Measurements from ENCODE around the gene GIT1.

GIT1 gene

DNA sequence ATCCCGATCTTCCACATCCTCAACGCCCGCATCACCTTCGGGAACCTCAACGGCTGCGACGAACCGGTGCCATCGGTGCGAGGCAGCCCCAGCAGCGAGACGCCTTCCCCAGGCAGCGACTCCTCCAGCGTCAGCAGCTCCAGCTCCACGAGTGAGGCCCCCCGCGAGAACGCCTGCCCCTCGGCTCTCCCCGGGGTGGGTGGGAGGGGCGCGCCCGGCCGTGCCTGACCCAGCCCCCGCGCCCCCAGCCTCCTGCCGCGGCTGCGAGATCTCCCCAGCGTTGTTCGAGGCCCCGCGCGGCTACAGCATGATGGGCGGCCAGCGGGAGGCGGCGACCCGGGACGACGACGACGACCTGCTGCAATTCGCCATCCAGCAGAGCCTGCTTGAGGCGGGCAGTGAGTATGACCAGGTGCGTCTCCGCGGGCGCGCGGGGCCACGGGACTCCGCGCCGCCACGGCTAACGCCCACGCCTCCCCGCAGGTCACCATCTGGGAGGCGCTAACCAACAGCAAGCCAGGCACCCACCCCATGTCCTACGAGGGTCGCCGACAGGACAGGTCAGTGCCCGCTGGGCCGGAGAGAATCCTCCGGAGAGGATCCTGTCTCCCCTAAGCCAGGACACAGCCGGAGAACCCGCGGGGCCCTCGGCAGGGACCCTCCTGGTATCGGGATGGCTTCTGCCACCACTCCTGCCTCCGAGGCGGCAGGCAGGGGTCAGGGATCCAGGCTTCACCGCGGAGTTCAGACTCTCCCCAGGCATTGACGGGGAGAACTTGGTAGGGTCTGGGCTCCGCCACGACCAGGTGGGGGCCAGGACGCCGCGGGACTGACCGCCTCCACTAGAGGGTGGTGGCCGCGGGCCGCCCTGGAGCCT, 23.2 kb upstream of the GIT1 start:
- TF ChIP-seq, protein P1, sequence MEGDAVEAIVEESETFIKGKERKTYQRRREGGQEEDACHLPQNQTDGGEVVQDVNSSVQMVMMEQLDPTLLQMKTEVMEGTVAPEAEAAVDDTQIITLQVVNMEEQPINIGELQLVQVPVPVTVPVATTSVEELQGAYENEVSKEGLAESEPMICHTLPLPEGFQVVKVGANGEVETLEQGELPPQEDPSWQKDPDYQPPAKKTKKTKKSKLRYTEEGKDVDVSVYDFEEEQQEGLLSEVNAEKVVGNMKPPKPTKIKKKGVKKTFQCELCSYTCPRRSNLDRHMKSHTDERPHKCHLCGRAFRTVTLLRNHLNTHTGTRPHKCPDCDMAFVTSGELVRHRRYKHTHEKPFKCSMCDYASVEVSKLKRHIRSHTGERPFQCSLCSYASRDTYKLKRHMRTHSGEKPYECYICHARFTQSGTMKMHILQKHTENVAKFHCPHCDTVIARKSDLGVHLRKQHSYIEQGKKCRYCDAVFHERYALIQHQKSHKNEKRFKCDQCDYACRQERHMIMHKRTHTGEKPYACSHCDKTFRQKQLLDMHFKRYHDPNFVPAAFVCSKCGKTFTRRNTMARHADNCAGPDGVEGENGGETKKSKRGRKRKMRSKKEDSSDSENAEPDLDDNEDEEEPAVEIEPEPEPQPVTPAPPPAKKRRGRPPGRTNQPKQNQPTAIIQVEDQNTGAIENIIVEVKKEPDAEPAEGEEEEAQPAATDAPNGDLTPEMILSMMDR (IDR thresholded peaks at IDR 0.05; ENCODE audit: control insufficient read depth, insufficient read depth, low read depth, low read length, missing control alignments), result no peak
- H3K4me3 ChIP-seq (ENCODE audit: control insufficient read depth, low read depth, low read length), result no peak overlapping the region
- no peak for DNase-seq (ENCODE audit: low read depth)

DNA sequence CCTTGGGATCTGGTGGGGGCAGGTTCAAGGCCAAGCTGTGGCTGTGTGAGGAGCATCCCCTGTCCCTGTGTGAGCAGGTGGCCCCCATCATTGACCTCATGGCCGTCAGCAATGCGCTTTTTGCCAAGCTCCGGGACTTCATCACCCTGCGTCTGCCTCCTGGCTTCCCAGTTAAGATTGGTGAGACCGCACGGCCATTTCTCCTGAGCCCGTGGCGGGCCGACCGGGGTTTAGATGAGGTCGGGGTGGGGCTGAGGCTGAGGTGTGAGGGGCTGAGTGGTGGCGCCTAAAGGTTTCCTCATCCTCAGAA, 22.6 kb upstream of the GIT1 start:
- H3K4me3 ChIP-seq (ENCODE audit: control insufficient read depth, low read depth, low read length), result no peak overlapping the region
- DNase-seq (ENCODE audit: low read depth), result no peak
- TF ChIP-seq, protein P1 (IDR thresholded peaks at IDR 0.05; ENCODE audit: control insufficient read depth, insufficient read depth, low read depth, low read length, missing control alignments), result no peak

DNA sequence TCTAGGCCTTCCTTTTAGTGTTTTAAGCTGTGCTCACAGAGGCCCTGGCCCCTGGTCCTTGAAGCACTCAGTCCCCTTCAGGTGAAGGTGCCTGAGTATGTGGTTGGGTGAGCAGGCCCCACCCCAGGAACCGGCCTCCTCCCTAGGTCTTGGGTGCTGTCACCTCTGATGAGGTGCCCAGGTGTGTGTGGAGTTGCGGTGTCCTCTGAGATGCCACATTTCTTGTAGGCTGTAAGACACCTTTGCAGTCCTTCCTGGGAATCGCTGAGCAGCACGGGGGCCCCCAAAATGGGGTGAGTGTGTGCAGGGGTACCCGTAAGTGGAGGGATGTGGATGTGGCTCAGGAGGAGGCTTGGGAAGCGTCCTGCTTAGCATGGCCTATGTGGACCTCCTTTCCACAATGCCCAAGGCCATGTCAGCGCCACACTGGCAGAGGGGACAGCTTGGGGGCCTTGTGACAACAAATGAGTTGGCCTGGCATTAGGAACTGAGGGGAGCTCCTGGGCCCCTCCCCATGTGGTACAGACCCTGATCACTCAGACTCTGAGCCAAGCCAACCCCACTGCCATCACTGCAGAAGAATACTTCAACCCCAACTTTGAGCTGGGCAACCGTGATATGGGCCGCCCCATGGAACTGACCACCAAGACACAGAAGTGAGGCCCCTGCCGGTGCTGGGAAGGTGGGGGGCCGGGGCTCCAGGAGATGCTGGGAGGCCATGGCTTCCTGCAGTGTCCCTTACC, 22.1 kb upstream of the GIT1 start:
- H3K4me3 ChIP-seq (ENCODE audit: control insufficient read depth, low read depth, low read length), result no peak overlapping the region
- TF ChIP-seq, protein P1 (IDR thresholded peaks at IDR 0.05; ENCODE audit: control insufficient read depth, insufficient read depth, low read depth, low read length, missing control alignments), result no peak
- no peak for DNase-seq (ENCODE audit: low read depth)

DNA sequence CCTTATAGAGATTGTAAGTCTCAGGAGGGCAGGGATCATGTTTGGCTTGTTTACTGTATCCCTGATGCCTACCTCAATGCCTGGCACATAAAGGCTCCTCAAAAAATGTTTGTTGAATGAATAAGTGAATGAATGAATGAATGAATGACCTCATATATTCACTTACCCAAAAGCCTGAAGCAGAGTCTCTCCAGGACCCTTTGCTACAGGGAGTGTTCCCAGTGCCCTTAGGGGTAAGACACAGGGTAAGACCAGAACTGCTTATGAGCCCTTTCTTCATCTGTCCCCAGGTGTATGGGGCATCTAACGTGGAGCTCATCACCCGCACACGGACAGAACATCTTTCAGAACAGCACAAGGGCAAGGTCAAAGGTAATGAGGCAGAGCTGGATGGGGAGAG, 20.9 kb upstream of the GIT1 start:
- no peak overlapping the region for H3K4me3 ChIP-seq (ENCODE audit: control insufficient read depth, low read depth, low read length)
- no peak for DNase-seq (ENCODE audit: low read depth)
- TF ChIP-seq, protein P1 (IDR thresholded peaks at IDR 0.05; ENCODE audit: control insufficient read depth, insufficient read depth, low read depth, low read length, missing control alignments), result no peak

DNA sequence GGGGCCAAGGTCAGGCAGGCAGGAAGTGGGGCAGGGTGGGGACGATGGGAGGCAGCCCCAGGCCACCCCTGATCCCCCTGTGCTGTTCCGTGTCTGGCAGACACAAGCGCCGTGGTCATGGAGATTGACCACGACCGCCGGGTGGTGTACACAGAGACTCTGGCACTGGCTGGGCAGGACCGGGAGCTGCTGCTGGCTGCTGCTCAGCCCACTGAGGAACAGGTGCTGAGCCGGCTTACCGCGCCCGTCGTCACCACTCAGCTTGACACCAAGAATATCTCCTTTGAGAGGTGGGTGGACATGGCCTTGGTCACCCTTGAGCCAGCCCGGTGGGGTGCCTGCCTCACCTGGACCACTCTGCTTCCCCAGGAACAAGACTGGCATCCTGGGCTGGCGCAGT, 19.5 kb upstream of the GIT1 start:
- H3K4me3 ChIP-seq (ENCODE audit: control insufficient read depth, low read depth, low read length), result no peak overlapping the region
- TF ChIP-seq, protein P1 (IDR thresholded peaks at IDR 0.05; ENCODE audit: control insufficient read depth, insufficient read depth, low read depth, low read length, missing control alignments), result no peak
- no peak for DNase-seq (ENCODE audit: low read depth)

DNA sequence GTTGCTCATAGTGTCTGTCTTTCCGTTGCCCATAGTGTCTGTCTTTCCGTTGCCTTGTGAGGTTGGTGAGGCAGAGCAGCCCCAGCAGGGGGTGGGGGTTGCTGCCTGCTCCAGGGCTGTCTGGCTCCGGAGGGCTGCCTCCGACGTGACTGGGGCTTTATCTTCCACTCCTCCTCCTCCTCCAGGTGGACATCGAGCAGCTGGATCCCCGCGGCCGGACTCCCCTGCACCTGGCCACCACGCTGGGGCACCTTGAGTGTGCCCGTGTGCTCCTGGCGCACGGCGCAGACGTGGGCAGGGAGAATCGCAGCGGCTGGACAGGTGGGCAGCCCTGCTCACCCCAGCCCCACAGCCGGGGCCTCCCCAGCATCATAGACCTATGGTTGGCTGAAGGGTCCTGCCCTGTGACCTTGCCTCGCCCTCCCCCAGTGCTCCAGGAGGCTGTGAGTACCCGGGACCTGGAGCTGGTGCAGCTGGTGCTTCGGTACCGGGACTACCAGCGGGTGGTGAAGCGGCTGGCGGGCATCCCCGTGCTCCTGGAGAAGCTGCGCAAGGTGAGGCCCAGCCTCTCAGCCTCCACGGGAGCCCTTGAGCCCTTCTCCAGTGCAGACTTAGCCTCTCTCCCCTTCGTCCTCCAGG, 18.2 kb upstream of the GIT1 start:
- TF ChIP-seq, protein P1 (IDR thresholded peaks at IDR 0.05; ENCODE audit: control insufficient read depth, insufficient read depth, low read depth, low read length, missing control alignments), result no peak
- no peak overlapping the region for H3K4me3 ChIP-seq (ENCODE audit: control insufficient read depth, low read depth, low read length)
- DNase-seq (ENCODE audit: low read depth), result no peak
